ENCODE results near the gene PPIL6. TPM values are rescaled to one million over a fixed set of nuclear protein-coding genes. Genes with fewer than 3 reads are reported as not detected.

Gene PPIL6
- total RNA-seq, 2 donors from 2014 or later, result 3.1 TPM; not detected in 1

DNA sequence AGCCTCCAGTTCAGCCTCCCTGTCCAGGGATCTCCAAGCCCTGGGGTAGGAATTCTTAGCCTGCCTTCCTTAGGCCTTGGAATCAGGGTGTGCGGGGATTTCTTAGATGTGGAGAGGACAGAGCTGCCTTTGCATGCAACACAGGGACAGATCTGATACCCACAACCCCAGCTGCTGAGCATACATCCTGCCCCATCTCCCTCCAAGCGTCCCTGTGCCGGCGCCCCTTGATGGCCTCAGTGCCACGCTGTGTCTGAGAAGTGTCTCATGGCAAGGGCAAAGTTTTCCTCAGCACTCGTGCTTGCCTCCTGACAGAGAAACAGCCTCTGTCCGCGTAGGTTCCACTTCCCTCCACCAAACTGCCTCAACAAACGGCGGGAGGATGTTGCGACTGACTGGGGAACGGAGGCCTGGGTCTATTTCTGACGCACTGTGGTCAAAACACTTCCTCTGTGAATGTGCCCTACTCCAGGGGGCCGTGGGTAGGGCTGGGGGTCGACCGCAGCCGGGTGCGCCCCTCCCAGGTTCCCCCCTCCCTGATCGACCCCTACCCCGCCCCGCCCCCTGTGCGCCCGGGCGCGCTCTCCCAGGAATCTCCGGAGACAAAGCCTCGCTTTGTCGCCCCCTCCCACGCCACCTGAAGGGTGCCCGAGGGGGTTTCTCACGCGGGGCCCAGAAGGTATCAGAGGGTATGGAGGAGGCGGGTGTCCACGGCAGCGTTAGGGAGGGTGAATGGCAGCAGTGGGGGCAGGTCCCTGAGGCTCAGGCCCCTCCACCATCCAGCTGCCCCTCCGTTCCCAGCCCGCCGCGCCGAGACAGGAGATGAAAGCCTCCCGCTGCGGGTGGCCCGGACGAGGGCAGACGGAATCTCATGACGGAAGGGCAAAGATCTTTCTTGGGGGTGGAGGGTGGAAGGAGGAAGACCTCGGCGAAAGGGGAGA lies 14.3 kb upstream of the PPIL6 start:
- ATAC-seq, result no peak
- H3K27ac ChIP-seq, result peak overlapping the region in 3 of 4 donors; percentile 13 to 71 (median 34)
- peaks cover 18% of the 10 kb centered on the region for H3K4me1 ChIP-seq
- TF ChIP-seq POLR2A (IDR thresholded peaks at IDR 0.05) (peak in 1 of 3 donors; percentile 45), CTCF (IDR thresholded peaks at IDR 0.05) (no peak)
- H3K9me3 ChIP-seq, result no peaks in the 10 kb centered on the region
- peak overlapping the region; percentile 70 to 73 for H3K4me3 ChIP-seq
- intact Hi-C loops (cut with DNase I), result no loop called here
- 17 to 23% methylated on average over 39 to 47 of the region's 48 CpGs for WGBS, 2 donors
- no peaks in the 10 kb centered on the region for H3K36me3 ChIP-seq (replicated peaks in 1 of 2; ENCODE audit: insufficient read depth in 1 of 2, low read depth in 2 of 2)
- DNase-seq, result peak in 2 of 4 donors; percentile 38 to 70
- no peaks in the 10 kb centered on the region for H3K27me3 ChIP-seq

DNA sequence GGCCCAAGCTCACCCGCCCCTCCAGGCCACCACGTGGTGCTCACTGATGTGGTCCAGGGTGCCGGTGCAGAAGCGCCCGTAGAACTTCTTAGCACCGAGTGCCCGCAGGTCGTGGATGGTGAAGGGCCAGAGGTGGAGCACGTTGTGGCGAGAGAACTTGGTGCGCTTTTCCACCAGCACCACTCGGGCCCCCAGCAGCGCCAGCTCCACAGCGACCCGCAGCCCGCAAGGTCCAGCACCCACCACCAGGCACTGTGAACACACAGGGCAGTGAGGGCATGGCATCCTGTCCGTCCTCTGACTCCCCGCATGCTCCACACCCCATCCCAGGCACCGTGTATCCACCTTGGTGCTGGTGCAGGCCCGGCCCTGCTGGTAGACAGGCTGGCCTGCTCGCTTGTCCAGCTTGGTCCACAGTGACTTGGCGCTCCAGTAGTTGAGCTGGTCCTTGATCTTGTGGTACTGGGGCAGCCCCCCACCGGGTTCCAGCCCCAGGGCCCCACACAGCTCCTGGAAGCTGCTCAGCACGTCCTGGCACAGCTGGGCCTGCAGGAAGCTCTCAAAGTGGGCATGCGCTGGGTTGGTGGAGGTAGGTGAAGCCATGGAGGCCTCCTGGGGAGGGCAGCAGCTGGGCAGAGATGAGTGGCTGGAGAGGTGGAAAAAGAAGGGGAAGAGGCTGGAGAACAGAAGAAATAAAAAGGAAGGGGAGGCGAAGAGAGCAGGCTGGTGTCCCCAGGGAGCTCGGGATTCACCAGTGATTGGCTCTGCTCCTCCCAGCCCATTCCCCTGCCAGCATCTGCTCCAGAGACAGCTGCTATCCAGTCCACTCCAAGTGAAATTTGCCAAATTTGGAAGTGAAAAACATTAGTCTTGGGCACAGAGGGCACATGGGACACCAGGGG lies 13.4 kb upstream of the PPIL6 start:
- ATAC-seq (no peak), DNase-seq (no peak)
- Histone ChIP-seq H3K4me3 (no peak overlapping the region), H3K9me3 (no peaks in the 10 kb centered on the region), H3K4me1 (peaks cover 18% of the 10 kb centered on the region), H3K27ac (peak overlapping the region in 1 of 4 donors; percentile 14), H3K27me3 (no peaks in the 10 kb centered on the region), H3K36me3 (replicated peaks in 1 of 2; ENCODE audit: insufficient read depth in 1 of 2, low read depth in 2 of 2) (no peaks in the 10 kb centered on the region)
- intact Hi-C loops (cut with DNase I), result no loop called here
- TF ChIP-seq CTCF (IDR thresholded peaks at IDR 0.05) (no peak), POLR2A (IDR thresholded peaks at IDR 0.05) (no peak)
- WGBS, 2 donors, result 89% methylated on average over 19 to 26 of the region's 27 CpGs

GRCh38 chr6:109453156-109453555 lies 12.7 kb upstream of the PPIL6 start:
- no peak for ATAC-seq
- peaks cover 18% of the 10 kb centered on the region for H3K4me1 ChIP-seq
- H3K36me3 ChIP-seq (replicated peaks in 1 of 2; ENCODE audit: insufficient read depth in 1 of 2, low read depth in 2 of 2), result no peaks in the 10 kb centered on the region
- no peaks in the 10 kb centered on the region for H3K9me3 ChIP-seq
- H3K4me3 ChIP-seq, result no peak overlapping the region
- H3K27me3 ChIP-seq, result no peaks in the 10 kb centered on the region
- no peak for TF ChIP-seq CTCF (IDR thresholded peaks at IDR 0.05)
- no peak for TF ChIP-seq POLR2A (IDR thresholded peaks at IDR 0.05)
- no peak for DNase-seq
- intact Hi-C loops (cut with DNase I), result no loop called here
- WGBS, 2 donors, result 89 to 100% methylated on average over 2 of the region's 2 CpGs
- no peak overlapping the region for H3K27ac ChIP-seq

DNA sequence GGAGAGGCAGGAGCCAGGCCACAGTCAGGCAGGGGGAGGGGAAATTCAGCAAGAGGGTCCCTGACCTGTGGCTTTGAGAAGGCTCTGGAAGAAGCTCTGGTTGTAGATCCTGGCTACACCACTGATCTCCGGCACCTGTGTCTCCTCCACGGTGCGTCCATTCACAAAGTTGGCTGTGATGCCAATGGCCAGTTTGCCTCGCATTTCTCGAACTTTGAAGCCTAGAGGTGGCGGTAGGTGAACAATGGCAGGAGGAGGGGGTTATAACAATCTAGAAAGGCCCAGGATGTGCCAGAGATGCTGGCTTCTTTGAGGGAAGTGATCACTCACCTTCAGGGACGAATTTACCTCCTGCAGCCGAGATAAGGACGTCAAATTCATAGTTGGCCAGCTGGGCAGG lies 11.8 kb upstream of the PPIL6 start:
- ATAC-seq (no peak), DNase-seq (no peak)
- 65 to 73% methylated on average over 9 of the region's 9 CpGs for WGBS, 2 donors
- no peaks in the 10 kb centered on the region for H3K9me3 ChIP-seq
- intact Hi-C loops (cut with DNase I), result no loop called here
- no peaks in the 10 kb centered on the region for H3K27me3 ChIP-seq
- H3K4me3 ChIP-seq, result no peak overlapping the region
- H3K4me1 ChIP-seq, result peaks cover 18% of the 10 kb centered on the region
- TF ChIP-seq POLR2A (IDR thresholded peaks at IDR 0.05) (no peak), CTCF (IDR thresholded peaks at IDR 0.05) (no peak)
- no peak overlapping the region for H3K27ac ChIP-seq
- H3K36me3 ChIP-seq (replicated peaks in 1 of 2; ENCODE audit: insufficient read depth in 1 of 2, low read depth in 2 of 2), result no peaks in the 10 kb centered on the region

All from body of pancreas (tissue), 4 donors.